WTC11 (cell line): Measurements from ENCODE around the gene STPG2. TPM values are rescaled to one million over a fixed set of nuclear protein-coding genes. Genes with fewer than 3 reads are reported as not detected.

Experiments
- ATAC-seq: fragments of 200-7000 bp; cut with Tn5 transposase; 2 replicates; pipeline ENCODE4 v1.10.0; 2021; ENCODE audit warnings: mild to moderate bottlenecking, moderate library complexity
- CTCF ChIA-PET: fragments of 300-600 bp; sonication (Branson Sonifier 250); formaldehyde crosslinking; loops from one replicate; lab custom pipeline; 2021; ENCODE audit warnings: antibody characterized with exemption; lab: Charles Lee
- POLR2A ChIA-PET: fragments of 350-600 bp; sonication (Branson Sonifier 250); formaldehyde crosslinking; loops from one replicate; lab custom pipeline; 2021; ENCODE audit warnings: antibody characterized with exemption; lab: Charles Lee
- DNase-seq: peaks from one replicate; pipeline ENCODE4 v3.0.0; 2021; ENCODE audit warnings: low spot score
- H3K27ac Mint-ChIP-seq: 2 replicates; pipeline ENCODE4 v1.8.0; 2021; ENCODE audit warnings: mixed read lengths
- H3K27me3 Mint-ChIP-seq: 2 replicates; pipeline ENCODE4 v1.8.0; 2021; ENCODE audit warnings: low read depth, mild to moderate bottlenecking, moderate library complexity, mixed read lengths
- H3K36me3 Mint-ChIP-seq: 2 replicates; pipeline ENCODE4 v1.8.0; 2021; ENCODE audit warnings: mixed read lengths
- H3K4me1 Mint-ChIP-seq: 2 replicates; pipeline ENCODE4 v1.8.0; 2022; ENCODE audit warnings: mixed read lengths
- H3K4me3 Mint-ChIP-seq: 2 replicates; pipeline ENCODE4 v1.8.0; 2021; ENCODE audit warnings: mild to moderate bottlenecking, moderate library complexity, mixed read lengths
- H3K9me3 Mint-ChIP-seq: 2 replicates; pipeline ENCODE4 v1.8.0; 2021; ENCODE audit warnings: mixed read lengths
- EMX1 ChIP-seq: fragments of 250-450 bp; sonication (Bioruptor Pico); IDR thresholded peaks from 2 replicates; pipeline ENCODE4 v1.8.0; 2021; ENCODE audit warnings: mild to moderate bottlenecking
- FOXP1 ChIP-seq: sonication (generic); formaldehyde crosslinking; IDR thresholded peaks from 2 replicates; pipeline ENCODE4 v1.8.0; 2022; ENCODE audit warnings: missing genetic modification reagents, mild to moderate bottlenecking, moderate library complexity, borderline replicate concordance
- NFATC4 ChIP-seq: fragments of 250-450 bp; sonication (Bioruptor Pico); IDR thresholded peaks from 2 replicates; pipeline ENCODE4 v1.9.0; 2021; ENCODE audit warnings: mild to moderate bottlenecking
- NFYB ChIP-seq: sonication (generic); formaldehyde crosslinking; conservative IDR thresholded peaks from 2 replicates; pipeline ENCODE4 v1.8.0; 2022; ENCODE audit warnings: low read depth, missing genetic modification reagents
- RORB ChIP-seq: fragments of 250-450 bp; sonication (Bioruptor Pico); IDR thresholded peaks from 2 replicates; pipeline ENCODE4 v1.9.0; 2021; ENCODE audit warnings: mild to moderate bottlenecking
- SMAD4 ChIP-seq: sonication (generic); formaldehyde crosslinking; IDR thresholded peaks from 2 replicates; pipeline ENCODE4 v1.8.0; 2022; ENCODE audit warnings: mild to moderate bottlenecking, missing genetic modification reagents
- ZBTB21 ChIP-seq: sonication (generic); formaldehyde crosslinking; IDR thresholded peaks from 2 replicates; pipeline ENCODE4 v1.8.1; 2023; ENCODE audit warnings: mild to moderate bottlenecking, missing genetic modification reagents, borderline replicate concordance
- ZNF423 ChIP-seq: fragments of 250-450 bp; sonication (Bioruptor Pico); IDR thresholded peaks from 2 replicates; pipeline ENCODE4 v2.1.2; 2022; ENCODE audit warnings: mild to moderate bottlenecking, moderate library complexity
- total RNA-seq: library from RNA; stranded (reverse); gene quantifications from 3 replicates; pipeline ENCODE4 v1.2.3, GENCODE V29; 2021
- TF ChIP-seq, protein P1 (sequence below): sonication (generic); formaldehyde crosslinking; IDR thresholded peaks from 2 replicates; pipeline ENCODE4 v1.8.1; 2023; ENCODE audit warnings: mild to moderate bottlenecking, moderate library complexity, missing genetic modification reagents
- TF ChIP-seq, protein P2 (sequence below): fragments of 250-450 bp; sonication (Bioruptor Pico); IDR thresholded peaks from 2 replicates; pipeline ENCODE4 v1.8.0; 2021; ENCODE audit warnings: mild to moderate bottlenecking
- TF ChIP-seq, protein P3 (sequence below): sonication (generic); formaldehyde crosslinking; IDR thresholded peaks from 2 replicates; pipeline ENCODE4 v1.8.0; 2023; ENCODE audit warnings: mild to moderate bottlenecking, missing genetic modification reagents
- TF ChIP-seq, protein P4 (sequence below): sonication (generic); formaldehyde crosslinking; IDR thresholded peaks from 2 replicates; pipeline ENCODE4 v1.8.1; 2022; ENCODE audit warnings: mild to moderate bottlenecking, missing genetic modification reagents, moderate library complexity, borderline replicate concordance
- TF ChIP-seq, protein P5 (sequence below): fragments of 250-450 bp; sonication (Bioruptor Pico); IDR thresholded peaks from 2 replicates; pipeline ENCODE4 v1.9.0; 2021; ENCODE audit warnings: mild to moderate bottlenecking, borderline replicate concordance
- TF ChIP-seq, protein P6 (sequence below): sonication (generic); formaldehyde crosslinking; IDR thresholded peaks from 2 replicates; pipeline ENCODE4 v1.8.0; 2022; ENCODE audit warnings: mild to moderate bottlenecking, missing genetic modification reagents
- TF ChIP-seq, protein P7 (sequence below): sonication (generic); formaldehyde crosslinking; IDR thresholded peaks from 2 replicates; pipeline ENCODE4 v1.8.0; 2022; ENCODE audit warnings: missing genetic modification reagents
- TF ChIP-seq, protein P8 (sequence below): sonication (generic); formaldehyde crosslinking; IDR thresholded peaks from 2 replicates; pipeline ENCODE4 v1.8.1; 2023; ENCODE audit warnings: mild to moderate bottlenecking, missing genetic modification reagents
- TF ChIP-seq, protein P9 (sequence below): fragments of 200-600 bp; IDR thresholded peaks from 2 replicates; pipeline ENCODE4 v1.8.0; 2022; ENCODE audit warnings: antibody characterized with exemption

STPG2 gene
- total RNA-seq, 1 experiment from 2014 or later: 0.17 TPM

DNA sequence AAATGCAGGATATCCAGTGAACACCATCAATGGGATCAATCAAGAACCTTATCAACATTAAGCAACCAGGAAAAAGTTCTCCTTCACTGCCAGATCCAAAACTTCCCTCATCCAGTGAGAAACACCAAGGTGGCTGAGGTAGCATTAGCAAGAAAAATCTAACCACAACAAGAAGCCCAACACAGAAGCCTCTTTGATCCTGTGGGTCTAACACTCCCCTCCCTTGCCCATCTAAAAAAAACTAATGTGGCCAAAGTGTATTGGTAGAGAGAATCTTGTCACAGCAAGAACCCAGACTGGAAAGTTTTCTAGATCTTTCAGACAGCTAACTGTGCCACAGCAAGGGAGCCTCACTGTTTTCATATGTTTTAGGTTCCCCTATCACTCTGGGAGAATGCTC lies 558.0 kb downstream of the STPG2 start:
- no peaks in the 10 kb centered on the region for H3K4me1 Mint-ChIP-seq
- H3K27me3 Mint-ChIP-seq: no peaks in the 10 kb centered on the region
- CTCF ChIA-PET: no interaction called here
- H3K27ac Mint-ChIP-seq: no peak overlapping the region
- no peak overlapping the region for H3K4me3 Mint-ChIP-seq
- POLR2A ChIA-PET: no interaction called here
- H3K9me3 Mint-ChIP-seq: no peaks in the 10 kb centered on the region
- no peaks in the 10 kb centered on the region for H3K36me3 Mint-ChIP-seq
- DNase-seq: no peak
- no peak for ATAC-seq
- no peak for TF ChIP-seq SMAD4 (CRISPR knock-in tag)
- TF ChIP-seq EMX1 (CRISPR knock-in tag): no peak
- TF ChIP-seq, protein P1, sequence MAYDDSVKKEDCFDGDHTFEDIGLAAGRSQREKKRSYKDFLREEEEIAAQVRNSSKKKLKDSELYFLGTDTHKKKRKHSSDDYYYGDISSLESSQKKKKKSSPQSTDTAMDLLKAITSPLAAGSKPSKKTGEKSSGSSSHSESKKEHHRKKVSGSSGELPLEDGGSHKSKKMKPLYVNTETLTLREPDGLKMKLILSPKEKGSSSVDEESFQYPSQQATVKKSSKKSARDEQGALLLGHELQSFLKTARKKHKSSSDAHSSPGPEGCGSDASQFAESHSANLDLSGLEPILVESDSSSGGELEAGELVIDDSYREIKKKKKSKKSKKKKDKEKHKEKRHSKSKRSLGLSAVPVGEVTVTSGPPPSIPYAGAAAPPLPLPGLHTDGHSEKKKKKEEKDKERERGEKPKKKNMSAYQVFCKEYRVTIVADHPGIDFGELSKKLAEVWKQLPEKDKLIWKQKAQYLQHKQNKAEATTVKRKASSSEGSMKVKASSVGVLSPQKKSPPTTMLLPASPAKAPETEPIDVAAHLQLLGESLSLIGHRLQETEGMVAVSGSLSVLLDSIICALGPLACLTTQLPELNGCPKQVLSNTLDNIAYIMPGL (CRISPR knock-in tag): no peak
- TF ChIP-seq, protein P2, sequence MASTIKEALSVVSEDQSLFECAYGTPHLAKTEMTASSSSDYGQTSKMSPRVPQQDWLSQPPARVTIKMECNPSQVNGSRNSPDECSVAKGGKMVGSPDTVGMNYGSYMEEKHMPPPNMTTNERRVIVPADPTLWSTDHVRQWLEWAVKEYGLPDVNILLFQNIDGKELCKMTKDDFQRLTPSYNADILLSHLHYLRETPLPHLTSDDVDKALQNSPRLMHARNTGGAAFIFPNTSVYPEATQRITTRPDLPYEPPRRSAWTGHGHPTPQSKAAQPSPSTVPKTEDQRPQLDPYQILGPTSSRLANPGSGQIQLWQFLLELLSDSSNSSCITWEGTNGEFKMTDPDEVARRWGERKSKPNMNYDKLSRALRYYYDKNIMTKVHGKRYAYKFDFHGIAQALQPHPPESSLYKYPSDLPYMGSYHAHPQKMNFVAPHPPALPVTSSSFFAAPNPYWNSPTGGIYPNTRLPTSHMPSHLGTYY (CRISPR knock-in tag): no peak
- no peak for TF ChIP-seq ZNF423
- TF ChIP-seq, protein P3, sequence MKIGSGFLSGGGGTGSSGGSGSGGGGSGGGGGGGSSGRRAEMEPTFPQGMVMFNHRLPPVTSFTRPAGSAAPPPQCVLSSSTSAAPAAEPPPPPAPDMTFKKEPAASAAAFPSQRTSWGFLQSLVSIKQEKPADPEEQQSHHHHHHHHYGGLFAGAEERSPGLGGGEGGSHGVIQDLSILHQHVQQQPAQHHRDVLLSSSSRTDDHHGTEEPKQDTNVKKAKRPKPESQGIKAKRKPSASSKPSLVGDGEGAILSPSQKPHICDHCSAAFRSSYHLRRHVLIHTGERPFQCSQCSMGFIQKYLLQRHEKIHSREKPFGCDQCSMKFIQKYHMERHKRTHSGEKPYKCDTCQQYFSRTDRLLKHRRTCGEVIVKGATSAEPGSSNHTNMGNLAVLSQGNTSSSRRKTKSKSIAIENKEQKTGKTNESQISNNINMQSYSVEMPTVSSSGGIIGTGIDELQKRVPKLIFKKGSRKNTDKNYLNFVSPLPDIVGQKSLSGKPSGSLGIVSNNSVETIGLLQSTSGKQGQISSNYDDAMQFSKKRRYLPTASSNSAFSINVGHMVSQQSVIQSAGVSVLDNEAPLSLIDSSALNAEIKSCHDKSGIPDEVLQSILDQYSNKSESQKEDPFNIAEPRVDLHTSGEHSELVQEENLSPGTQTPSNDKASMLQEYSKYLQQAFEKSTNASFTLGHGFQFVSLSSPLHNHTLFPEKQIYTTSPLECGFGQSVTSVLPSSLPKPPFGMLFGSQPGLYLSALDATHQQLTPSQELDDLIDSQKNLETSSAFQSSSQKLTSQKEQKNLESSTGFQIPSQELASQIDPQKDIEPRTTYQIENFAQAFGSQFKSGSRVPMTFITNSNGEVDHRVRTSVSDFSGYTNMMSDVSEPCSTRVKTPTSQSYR (CRISPR knock-in tag): no peak
- no peak for TF ChIP-seq NFYB (CRISPR knock-in tag)
- TF ChIP-seq, protein P4, sequence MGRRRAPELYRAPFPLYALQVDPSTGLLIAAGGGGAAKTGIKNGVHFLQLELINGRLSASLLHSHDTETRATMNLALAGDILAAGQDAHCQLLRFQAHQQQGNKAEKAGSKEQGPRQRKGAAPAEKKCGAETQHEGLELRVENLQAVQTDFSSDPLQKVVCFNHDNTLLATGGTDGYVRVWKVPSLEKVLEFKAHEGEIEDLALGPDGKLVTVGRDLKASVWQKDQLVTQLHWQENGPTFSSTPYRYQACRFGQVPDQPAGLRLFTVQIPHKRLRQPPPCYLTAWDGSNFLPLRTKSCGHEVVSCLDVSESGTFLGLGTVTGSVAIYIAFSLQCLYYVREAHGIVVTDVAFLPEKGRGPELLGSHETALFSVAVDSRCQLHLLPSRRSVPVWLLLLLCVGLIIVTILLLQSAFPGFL (CRISPR knock-in tag): no peak
- no peak for TF ChIP-seq NFATC4 (CRISPR knock-in tag)
- TF ChIP-seq, protein P5, sequence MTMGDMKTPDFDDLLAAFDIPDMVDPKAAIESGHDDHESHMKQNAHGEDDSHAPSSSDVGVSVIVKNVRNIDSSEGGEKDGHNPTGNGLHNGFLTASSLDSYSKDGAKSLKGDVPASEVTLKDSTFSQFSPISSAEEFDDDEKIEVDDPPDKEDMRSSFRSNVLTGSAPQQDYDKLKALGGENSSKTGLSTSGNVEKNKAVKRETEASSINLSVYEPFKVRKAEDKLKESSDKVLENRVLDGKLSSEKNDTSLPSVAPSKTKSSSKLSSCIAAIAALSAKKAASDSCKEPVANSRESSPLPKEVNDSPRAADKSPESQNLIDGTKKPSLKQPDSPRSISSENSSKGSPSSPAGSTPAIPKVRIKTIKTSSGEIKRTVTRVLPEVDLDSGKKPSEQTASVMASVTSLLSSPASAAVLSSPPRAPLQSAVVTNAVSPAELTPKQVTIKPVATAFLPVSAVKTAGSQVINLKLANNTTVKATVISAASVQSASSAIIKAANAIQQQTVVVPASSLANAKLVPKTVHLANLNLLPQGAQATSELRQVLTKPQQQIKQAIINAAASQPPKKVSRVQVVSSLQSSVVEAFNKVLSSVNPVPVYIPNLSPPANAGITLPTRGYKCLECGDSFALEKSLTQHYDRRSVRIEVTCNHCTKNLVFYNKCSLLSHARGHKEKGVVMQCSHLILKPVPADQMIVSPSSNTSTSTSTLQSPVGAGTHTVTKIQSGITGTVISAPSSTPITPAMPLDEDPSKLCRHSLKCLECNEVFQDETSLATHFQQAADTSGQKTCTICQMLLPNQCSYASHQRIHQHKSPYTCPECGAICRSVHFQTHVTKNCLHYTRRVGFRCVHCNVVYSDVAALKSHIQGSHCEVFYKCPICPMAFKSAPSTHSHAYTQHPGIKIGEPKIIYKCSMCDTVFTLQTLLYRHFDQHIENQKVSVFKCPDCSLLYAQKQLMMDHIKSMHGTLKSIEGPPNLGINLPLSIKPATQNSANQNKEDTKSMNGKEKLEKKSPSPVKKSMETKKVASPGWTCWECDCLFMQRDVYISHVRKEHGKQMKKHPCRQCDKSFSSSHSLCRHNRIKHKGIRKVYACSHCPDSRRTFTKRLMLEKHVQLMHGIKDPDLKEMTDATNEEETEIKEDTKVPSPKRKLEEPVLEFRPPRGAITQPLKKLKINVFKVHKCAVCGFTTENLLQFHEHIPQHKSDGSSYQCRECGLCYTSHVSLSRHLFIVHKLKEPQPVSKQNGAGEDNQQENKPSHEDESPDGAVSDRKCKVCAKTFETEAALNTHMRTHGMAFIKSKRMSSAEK (CRISPR knock-in tag): no peak
- TF ChIP-seq, protein P6, sequence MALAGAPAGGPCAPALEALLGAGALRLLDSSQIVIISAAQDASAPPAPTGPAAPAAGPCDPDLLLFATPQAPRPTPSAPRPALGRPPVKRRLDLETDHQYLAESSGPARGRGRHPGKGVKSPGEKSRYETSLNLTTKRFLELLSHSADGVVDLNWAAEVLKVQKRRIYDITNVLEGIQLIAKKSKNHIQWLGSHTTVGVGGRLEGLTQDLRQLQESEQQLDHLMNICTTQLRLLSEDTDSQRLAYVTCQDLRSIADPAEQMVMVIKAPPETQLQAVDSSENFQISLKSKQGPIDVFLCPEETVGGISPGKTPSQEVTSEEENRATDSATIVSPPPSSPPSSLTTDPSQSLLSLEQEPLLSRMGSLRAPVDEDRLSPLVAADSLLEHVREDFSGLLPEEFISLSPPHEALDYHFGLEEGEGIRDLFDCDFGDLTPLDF (CRISPR knock-in tag): no peak
- TF ChIP-seq FOXP1 (CRISPR knock-in tag): no peak
- TF ChIP-seq, protein P7, sequence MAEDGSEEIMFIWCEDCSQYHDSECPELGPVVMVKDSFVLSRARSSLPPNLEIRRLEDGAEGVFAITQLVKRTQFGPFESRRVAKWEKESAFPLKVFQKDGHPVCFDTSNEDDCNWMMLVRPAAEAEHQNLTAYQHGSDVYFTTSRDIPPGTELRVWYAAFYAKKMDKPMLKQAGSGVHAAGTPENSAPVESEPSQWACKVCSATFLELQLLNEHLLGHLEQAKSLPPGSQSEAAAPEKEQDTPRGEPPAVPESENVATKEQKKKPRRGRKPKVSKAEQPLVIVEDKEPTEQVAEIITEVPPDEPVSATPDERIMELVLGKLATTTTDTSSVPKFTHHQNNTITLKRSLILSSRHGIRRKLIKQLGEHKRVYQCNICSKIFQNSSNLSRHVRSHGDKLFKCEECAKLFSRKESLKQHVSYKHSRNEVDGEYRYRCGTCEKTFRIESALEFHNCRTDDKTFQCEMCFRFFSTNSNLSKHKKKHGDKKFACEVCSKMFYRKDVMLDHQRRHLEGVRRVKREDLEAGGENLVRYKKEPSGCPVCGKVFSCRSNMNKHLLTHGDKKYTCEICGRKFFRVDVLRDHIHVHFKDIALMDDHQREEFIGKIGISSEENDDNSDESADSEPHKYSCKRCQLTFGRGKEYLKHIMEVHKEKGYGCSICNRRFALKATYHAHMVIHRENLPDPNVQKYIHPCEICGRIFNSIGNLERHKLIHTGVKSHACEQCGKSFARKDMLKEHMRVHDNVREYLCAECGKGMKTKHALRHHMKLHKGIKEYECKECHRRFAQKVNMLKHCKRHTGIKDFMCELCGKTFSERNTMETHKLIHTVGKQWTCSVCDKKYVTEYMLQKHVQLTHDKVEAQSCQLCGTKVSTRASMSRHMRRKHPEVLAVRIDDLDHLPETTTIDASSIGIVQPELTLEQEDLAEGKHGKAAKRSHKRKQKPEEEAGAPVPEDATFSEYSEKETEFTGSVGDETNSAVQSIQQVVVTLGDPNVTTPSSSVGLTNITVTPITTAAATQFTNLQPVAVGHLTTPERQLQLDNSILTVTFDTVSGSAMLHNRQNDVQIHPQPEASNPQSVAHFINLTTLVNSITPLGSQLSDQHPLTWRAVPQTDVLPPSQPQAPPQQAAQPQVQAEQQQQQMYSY (CRISPR knock-in tag): no peak
- no peak for TF ChIP-seq ZBTB21
- TF ChIP-seq RORB: no peak
- TF ChIP-seq, protein P8, sequence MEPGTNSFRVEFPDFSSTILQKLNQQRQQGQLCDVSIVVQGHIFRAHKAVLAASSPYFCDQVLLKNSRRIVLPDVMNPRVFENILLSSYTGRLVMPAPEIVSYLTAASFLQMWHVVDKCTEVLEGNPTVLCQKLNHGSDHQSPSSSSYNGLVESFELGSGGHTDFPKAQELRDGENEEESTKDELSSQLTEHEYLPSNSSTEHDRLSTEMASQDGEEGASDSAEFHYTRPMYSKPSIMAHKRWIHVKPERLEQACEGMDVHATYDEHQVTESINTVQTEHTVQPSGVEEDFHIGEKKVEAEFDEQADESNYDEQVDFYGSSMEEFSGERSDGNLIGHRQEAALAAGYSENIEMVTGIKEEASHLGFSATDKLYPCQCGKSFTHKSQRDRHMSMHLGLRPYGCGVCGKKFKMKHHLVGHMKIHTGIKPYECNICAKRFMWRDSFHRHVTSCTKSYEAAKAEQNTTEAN (CRISPR knock-in tag): no peak
- TF ChIP-seq, protein P9, sequence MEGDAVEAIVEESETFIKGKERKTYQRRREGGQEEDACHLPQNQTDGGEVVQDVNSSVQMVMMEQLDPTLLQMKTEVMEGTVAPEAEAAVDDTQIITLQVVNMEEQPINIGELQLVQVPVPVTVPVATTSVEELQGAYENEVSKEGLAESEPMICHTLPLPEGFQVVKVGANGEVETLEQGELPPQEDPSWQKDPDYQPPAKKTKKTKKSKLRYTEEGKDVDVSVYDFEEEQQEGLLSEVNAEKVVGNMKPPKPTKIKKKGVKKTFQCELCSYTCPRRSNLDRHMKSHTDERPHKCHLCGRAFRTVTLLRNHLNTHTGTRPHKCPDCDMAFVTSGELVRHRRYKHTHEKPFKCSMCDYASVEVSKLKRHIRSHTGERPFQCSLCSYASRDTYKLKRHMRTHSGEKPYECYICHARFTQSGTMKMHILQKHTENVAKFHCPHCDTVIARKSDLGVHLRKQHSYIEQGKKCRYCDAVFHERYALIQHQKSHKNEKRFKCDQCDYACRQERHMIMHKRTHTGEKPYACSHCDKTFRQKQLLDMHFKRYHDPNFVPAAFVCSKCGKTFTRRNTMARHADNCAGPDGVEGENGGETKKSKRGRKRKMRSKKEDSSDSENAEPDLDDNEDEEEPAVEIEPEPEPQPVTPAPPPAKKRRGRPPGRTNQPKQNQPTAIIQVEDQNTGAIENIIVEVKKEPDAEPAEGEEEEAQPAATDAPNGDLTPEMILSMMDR: no peak
